ENCODE data around the gene POU6F2.

POU6F2 gene

GRCh38 chr7:39463252-39463651 lies 485.5 kb downstream of the POU6F2 start:
- no peak for DNase-seq

- DNase-seq, result no peak
Observed at GRCh38 chr7:39464350-39465054, 486.8 kb downstream of the POU6F2 start.

DNA sequence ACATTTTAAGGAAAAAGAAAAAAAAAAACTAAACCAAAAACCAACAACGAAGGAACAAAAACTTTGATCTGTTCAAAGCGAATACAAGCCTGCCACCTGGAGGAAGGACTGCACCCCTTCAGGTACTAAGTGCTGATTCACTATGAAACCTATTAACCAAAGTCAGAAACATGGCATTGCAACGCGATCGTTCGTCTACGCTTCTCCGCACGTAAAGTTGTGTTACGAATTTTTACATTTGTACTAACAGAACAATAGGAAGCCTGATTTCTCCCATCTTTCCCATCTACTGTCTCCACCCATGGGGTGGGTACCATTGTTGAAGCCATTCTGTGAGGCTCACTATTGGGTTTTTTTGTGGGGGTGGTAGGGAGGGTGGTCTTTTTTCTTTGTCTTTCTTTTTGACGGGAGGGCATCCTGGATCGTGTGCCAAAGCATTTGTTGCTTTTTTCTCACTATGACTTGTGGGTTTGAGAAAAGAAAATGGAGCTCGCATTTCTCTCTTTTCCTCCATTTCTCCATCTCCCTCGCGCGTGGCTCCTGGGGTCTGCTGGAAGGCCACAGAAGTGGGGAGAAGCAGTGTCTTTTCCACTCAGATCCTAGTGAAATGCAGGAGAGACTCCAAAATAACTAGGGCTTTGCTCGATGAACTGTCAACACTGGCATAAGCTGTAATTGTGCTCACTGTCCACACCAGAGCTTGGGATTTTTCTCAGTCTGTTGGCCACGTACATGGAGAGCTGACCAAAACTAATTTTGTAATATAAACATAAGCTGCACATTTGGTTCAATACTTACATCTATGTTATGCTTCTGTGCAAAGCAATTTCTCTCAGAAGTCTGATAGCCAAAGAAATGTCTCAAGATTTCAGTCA lies 487.6 kb downstream of the POU6F2 start:
- peak; percentile 9 to 21 for DNase-seq

DNA sequence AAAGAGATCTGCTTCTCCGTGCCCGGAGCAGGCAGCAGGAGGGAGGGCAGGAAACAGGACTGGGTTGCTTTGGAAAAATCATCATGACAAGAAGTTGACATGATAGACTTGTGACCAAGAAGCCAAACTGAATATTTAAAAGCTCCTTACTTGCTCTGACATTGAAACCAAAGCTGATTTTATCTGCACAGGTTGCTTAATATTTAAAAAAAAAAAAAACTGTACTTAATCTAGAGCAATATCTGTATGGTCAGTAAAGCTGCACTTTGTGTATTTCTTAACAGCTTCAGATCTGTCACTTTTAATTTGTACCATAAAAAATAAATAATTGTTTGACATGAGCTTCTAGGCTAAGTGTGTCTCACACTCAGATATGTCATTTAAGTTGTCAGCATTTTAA lies 490.6 kb downstream of the POU6F2 start:
- DNase-seq, result no peak

DNA sequence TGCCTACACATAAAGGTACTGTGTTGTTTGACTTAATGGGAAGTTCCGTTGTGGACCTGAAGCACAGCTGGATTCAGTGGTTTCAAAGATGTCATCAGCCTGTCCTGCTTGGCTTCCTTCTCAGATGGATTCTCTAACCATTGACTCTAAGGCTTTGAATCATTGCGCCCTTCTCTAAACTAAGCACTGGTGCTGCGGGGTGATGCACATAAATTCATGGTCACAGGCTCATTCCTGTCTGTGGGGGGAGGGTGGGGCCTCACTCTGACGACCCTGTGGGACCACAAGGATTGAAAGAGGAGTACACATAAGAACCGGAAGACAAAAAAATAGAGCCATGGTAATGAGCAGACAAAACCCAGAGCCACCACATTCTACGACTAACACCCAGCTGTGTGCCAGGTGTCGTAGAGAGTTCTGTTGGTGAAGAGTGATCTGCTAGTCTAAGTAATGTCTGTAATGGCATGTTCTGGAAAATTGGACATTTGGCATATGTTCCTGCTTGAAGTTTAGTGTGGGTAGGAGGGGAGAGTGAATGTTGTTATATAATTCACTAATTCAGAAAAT lies 491.2 kb downstream of the POU6F2 start:
- no peak for DNase-seq

GRCh38 chr7:39480901-39481300 lies 503.2 kb downstream of the POU6F2 start:
- DNase-seq, result no peak

- DNase-seq, result no peak
Observed at GRCh38 chr7:39488467-39489393, 511.0 kb downstream of the POU6F2 start.

DNA sequence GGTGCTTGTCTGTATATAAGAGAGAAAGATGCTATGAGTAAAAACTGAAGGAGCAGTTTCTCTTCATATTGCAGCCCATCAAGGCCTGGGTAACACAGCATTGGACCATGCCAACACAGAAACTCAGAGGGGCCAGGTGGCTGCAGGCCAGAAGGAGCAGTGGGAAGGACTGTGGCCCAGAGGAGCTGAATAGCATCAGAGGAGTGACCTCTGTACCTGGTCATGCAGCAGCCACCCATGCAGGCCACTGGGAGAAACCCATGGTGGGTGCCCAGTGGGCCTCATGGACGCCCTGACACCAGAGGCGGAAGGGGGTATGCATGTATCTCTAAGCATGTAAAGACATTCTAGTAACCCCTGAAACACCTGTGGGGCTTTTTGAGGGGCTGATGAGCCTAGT lies 512.6 kb downstream of the POU6F2 start:
- DNase-seq, result no peak

DNA sequence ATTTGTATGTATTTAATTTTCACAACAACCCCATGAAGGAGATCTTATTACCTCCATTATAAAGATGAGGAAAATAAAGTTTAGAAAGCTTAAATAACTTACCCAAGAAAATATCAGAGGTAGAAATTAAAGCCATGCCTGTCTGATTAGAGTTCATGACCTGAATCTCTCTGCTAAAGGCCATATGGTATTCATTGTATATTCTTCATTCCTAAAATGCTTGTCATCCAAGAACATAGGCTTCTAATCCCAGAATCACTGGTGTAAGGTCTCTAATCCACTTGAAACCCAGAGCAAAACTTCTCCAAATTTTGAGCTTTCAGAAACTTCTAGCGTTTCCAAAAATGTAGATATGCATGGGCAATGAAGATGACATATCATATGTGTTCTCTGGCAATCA lies 516.2 kb downstream of the POU6F2 start:
- no peak for DNase-seq

DNA sequence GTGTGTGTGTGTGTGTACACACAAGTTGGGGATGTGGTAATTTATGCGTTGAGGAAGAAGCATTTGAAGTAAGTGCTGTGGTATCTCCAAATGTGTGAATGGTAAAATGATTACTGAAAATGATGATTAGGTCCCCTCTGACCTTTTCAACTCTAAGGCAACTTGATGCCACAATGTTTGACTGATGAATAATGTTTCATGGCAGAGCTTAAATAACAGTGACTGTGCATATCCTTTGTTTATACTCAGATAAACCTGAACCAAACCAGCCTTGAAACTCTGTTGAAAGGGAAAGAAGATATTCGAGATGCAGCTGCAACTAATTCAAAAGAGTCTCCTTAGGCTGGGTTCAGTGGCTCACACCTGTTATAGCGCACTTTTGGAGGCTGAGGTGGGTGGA lies 523.6 kb downstream of the POU6F2 start:
- DNase-seq, result no peak

DNA sequence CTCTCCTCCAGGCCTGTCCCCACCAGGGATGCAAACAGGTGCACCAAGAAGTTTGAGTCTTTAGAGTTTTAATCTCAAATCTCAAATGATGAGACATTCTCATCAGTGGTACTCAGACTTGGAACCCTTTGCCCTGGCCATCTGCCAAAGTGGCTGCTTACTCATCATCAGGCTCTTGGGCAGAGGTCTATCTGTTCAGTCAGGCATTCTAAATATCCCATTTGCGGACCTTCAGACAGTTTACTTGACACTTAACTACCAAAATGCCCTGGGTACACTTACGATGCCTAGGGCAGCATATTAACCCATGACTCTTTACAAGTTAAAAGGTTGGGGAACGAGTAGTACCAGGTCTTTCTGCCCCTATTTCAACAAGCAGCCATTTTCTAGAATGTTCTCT lies 527.3 kb downstream of the POU6F2 start:
- DNase-seq, result no peak

- no peak for DNase-seq
Observed at GRCh38 chr7:39507866-39508551, 530.3 kb downstream of the POU6F2 start.

GRCh38 chr7:39509436-39509835 lies 531.7 kb downstream of the POU6F2 start:
- DNase-seq, result no peak

DNA sequence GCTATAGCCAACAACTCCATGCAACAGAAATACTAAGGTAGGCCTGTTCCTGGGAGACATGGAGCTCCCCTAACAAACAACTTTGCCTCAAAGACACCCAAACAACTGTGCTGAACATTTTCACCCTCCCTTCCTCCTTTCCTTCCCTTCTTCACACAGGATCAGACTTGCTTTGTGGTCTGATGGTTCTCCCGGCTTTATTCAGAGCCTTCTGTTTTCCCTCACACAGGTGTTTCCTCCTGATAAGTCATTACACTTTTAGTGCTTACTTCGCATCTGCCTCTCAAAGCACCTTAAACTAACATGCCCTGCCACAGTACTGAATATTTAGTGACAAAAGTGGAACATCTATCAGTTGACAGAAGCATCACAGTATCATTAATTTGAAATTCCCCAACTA lies 532.2 kb downstream of the POU6F2 start:
- DNase-seq, result no peak

DNA sequence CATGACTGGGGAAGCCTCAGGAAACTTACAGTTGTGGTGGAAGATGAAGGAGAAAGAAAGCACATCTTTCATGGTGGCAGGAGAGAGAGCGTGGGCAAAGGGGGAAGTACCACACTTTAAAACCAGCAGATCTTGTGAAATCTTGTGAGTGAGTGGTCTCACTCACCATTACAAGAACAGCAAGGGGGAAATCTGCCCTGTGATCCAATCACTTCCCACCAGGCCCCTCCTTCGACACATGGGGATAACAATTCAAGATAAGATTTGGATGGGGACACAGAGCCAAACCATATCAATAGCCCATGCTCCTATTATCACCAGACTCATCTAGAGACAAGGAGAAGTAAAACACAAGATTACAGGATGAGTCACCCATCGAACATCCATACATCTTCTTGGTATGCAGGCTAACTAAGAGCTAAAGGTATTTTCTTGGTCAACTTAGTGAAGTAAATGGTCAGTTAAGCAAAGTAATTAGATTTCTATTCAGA lies 533.2 kb downstream of the POU6F2 start:
- DNase-seq, result no peak

DNA sequence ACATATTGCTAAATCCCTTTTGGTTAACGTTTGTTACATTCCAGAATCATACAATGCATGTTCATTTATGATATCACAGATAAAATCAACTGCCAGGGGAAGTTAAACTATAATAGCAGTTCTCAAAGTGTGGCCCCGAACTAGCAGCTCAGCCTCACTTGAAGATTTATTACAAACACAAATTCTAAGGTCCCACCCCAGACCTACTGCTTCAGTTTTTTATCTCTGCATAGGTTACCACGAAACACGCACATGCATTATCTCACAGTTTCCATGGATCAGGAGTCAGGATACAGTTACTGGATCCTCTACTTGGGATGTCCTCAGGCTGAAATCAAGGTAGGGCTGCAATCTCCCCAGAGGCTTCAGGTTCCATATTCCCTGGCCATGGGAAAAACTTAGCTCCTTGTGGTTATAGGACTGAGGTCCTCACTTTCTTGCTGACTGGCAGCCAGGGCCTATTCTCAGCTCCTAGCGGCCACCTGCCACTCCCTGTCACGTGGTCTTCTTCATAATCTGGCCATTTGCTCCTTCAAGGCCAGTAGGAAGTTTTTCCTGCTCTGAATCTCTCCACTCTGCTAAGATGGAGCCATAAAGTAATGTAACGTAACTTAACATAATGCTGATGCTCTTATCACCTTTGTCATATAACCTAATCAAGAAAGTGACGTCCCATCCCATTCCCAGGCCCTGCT lies 538.0 kb downstream of the POU6F2 start:
- no peak for DNase-seq

GRCh38 chr7:39516498-39516897 lies 538.8 kb downstream of the POU6F2 start:
- DNase-seq, result no peak

DNA sequence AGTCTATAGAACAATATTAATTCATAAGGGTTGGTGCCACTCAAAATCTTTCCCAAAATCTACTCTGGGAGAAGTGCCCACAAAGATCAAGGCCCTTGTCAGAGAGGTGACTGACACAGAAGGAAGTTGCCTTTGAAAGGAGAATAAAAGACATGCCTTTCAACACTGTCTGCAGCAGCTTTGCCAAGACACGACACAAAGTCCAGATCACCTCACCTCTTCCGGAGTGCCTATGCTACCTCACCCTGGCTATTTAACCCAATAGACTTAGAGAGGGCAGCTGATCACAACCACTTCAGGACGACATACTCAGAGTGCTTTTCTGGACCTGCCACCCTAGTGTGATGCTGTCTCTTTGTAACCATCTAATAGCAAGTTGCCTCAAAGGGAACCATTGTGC lies 539.5 kb downstream of the POU6F2 start:
- no peak for DNase-seq

Data from stimulated activated CD4-positive, alpha-beta T cell treated with anti-CD3 and anti-CD28 coated beads, Interleukin-2, amount 100 ng/mL, for 48 hours (primary cell).